Activated gamma-delta T cell (primary cell): ENCODE measurements around the gene SDF2L1.

ENCODE experiments used
- DNase-seq: peaks from one replicate; lab custom pipeline; 2025; lab: John Stamatoyannopoulos, UW

Gene SDF2L1

GRCh38 chr22:21622011-21622918 lies 19.8 kb upstream of the SDF2L1 start:
- DNase-seq, result no peak

- no peak for DNase-seq
Observed at GRCh38 chr22:21622919-21623647, 19.0 kb upstream of the SDF2L1 start.

GRCh38 chr22:21623648-21623970 lies 18.5 kb upstream of the SDF2L1 start:
- no peak for DNase-seq

GRCh38 chr22:21624120-21624879 lies 17.8 kb upstream of the SDF2L1 start:
- DNase-seq, result no peak

DNA sequence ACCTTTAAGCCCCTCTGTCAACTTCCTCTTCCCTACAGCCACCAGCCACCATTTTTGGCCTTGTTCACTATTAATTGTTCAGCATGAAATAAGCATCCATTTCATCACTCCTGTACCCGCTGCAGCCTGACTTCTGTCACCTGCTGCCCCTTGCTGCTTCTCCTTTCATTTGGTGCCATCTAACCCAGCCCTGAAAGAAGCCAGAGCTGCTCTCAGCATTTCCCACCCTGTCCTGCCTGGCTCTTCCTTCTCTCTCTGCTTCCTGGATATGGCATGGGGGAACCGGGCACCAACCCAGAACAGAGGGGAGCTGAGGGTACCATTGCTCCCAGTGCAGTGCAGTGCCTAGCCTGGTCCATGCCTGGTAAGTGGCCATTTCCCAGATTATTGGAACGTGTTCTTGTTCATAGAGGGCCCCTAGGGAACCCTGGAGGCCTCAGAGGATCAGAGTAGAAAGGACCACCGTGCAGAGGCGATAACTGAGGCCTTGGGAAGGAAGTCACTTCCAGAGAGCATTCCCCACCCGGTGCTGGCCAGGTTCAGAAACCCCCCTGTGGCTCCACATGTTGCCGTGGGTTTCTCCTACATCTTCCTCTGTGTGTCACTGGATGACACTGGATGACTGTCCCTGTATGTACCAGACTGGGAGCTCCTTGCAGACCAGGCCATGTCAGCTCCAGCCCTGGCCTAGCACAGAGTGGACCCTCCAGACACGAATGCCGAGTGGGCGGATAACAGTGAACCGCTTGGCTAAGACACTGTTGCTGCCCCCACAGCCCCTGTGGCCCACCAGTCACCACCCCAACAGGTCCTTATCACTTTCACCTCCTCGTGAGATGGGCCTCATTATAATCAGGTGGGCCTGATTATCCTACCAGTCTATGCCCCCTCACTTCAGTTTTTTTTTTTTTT lies 17.0 kb upstream of the SDF2L1 start:
- DNase-seq, result no peak

DNA sequence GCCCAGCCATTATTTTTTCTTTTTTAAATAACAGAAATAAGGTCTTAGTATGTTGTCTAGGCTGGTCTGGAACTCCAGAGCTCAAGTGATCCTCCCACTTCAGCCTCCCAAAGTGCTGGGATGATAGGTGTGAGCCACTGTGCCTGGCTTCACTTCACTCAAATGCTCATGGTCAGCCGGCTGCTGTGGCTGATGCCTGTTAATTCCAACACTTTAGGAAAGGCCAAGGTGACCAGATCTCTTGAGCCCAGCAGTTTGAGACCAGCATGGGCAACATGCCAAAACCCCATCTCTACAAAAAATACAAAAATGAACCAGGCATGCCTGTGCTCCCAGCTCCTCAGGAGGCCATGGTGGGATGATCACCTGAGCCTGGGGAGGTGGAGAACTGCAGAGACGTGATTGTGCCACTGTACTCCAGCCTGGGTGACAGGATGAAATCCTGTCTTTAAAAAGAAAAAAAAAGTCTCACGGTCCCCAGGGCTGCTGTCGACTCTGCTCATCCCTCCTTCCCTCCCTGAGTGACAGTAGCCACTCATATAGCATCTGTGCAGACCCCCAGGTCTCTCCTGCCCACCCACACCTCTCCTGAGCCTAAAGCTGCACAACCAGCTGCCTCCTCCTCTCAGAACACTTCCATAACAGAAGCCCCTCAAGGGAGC lies 15.9 kb upstream of the SDF2L1 start:
- no peak for DNase-seq

DNA sequence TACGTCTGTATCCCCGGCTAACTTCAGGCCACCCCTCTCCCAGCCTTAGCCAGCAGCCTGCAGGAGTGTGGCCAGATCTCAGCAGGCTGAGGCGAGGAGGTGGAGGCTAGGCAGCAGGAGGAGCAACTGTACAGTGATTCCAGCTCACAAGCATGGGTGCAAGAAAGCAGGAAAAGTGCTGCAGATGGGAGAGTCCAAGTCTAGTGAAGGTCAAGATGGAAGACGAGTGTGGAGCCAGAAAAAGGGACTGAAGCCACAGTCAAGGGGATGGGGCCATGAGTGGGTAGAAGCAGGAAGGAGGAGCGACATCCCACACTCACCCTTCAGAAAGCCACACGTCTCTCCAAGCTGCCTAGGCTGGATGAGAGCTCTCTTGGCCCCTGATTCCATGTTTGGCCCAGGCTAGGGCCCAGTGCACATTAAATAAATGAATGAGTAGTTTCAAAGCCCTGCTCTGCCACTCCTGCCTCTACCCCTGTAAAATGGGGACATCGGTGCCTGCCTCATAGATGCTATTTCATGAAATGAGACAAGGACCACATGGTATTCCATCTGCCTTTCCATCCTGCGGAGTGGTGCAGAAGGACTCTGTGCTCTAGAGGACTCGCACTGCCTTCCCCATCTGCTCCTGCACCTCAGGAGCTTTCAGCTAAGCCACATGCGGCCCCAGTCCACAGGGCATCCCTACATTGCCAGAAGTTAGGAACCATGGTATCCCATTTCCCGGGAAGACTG lies 15.2 kb upstream of the SDF2L1 start:
- DNase-seq, result no peak

DNA sequence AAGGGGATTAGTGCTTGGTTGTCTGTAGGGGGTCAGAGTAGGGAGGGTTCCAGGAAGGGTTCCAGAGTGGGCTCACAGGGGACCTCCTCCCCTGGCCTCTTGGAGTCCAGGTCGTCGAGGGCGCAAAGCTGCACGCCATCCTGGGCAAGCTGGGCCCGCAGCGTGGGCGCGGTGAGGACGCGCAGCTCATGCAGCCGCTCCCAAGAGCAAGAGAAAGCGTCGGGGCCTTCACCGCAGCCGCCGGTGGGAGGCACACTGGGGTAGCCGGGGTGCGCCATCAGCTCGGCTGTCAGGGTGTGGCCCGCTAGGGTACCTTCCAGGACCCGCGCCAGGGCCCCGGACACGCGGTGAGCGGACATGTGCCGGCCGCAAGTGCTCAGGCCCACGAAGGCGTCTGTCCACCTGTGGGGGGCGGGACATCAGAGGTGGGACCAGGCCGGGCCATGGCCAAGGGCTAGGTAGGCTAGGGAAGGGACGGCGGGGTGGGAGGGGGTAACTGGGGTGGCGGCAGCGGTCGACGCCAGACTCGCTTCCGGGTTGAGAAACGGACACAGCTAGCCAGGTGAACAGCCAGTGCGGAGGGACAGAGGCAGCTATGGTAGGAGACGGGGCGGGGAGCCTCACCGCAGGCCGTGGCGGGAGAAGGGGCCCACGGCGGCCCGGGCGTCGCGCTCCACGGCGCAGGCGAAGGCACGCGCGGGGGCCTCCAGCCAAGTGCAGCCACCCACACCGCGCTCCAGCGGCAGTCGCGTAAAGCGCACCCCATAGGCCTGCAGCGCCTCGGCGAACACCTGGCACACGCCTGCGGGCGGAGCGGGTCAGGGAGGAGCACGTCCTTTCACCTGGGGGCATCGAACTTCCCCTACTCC lies 13.5 kb upstream of the SDF2L1 start:
- peak; percentile 51 for DNase-seq

- peak; percentile 89 for DNase-seq
Observed at GRCh38 chr22:21629255-21630149, 12.6 kb upstream of the SDF2L1 start, which contains the start of gene YDJC. TSS of gene YDJC (minus strand) at chr22:21630022. CDS start at chr22:21630014, 8 bp downstream.

DNA sequence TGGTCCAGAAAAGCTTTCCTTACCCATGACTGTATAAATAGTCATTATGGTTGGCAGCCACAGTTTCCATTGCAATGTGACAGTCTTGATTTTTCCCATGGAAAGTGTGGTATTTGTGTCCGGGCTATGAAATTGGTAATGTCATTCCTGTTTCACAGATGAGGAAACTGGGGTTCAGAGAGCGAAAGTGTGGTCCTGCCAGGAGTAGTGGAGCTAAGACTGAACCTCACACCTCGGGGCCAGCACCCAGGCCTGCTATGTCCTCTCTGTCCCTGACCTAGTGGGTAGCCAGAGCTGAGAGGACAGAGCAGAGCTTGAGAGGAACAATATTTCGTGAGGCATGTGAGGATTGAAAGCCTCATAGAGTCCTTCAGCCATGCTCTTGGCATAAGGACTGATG lies 11.1 kb upstream of the SDF2L1 start:
- DNase-seq, result no peak

GRCh38 chr22:21632237-21632895 lies 9.7 kb upstream of the SDF2L1 start, which contains the start of gene CCDC116:
TSS of gene CCDC116 (plus strand) at chr22:21632760. CDS start at chr22:21633182, 422 bp downstream.
- no peak for DNase-seq

GRCh38 chr22:21632931-21633330 lies 9.2 kb upstream of the SDF2L1 start:
- no peak for DNase-seq

GRCh38 chr22:21633481-21633880 lies 8.6 kb upstream of the SDF2L1 start:
- no peak for DNase-seq

DNA sequence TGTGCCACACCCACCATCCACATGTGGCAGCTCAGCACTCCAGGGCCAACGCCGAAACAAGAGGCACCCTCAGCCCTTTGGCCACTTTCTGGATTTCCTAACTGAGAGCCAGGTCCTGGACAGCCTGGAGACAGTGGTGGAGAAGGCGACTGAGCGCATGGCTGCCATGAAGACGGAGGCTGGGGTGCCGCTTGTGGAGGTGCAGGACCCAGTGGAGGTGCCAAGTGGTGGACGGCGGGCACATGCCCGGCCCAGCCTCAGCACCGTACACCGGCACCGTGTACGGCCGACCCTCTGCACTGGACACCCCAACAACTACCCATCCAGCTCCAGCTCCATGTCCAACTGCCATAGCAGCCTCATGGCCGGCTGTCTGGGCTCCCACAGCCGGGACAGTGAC lies 8.0 kb upstream of the SDF2L1 start:
- no peak for DNase-seq

- no peak for DNase-seq
Observed at GRCh38 chr22:21634844-21635243, 7.3 kb upstream of the SDF2L1 start.

DNA sequence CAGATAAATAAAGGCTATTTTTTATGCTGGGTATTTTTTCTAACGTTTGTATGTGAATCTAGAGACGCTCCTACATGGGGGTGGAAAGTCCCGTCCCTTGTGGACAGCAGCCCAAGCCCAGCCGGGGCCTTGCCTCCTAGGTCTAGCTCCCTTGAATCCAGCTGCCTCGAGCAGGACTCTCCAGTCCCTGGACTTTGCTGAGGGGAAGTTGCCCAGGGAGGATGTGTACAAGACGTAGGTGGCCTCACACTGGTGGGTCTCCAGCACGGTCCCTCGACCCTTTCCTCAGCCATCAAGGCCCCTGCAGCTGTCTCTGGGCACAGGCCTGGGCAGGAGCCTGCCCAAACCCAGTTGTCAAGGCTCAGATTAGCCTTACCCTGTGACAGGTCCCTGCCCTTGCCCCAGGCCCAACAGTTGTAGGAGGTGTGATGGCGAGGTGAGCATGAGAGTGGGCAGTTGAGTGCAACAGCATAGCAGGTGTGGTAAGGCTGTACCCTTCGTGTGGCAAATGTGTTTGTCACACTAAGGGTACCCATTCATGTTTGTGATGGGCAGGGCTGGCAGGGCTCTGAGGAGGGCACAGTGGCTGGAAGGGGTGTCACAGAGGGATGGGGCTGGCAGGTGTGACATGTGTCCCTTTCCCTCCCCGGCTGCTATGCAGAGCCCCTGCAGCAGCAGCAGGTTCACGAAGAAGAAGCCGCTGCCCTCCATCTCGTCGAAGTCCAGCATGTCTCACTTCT lies 6.2 kb upstream of the SDF2L1 start:
- no peak for DNase-seq
